ENCODE results near the gene STXBP3. TPM values are rescaled to one million over a fixed set of nuclear protein-coding genes. Genes with fewer than 3 reads are reported as not detected.
A peak's percentile ranks its signal among the peaks of the same experiment; 100 is the strongest.

Gene STXBP3
- total RNA-seq, 4 donors from 2014 or later: 55.8 to 154 (median 79.9) TPM

- TF ChIP-seq CTCF (IDR thresholded peaks at IDR 0.05) (no peak), POLR2A (IDR thresholded peaks at IDR 0.05) (no peak), POLR2AphosphoS5 (IDR thresholded peaks at IDR 0.05) (no peak), EP300 (IDR thresholded peaks at IDR 0.05) (no peak)
- Histone ChIP-seq H3K27me3 (no peaks in the 10 kb centered on the region), H3K4me3 (no peak overlapping the region), H3K27ac (peak overlapping the region in 2 of 4 donors; percentile 25 to 39), H3K4me1 (peaks cover 14 to 33% (median 15%) of the 10 kb centered on the region in 3 donors), H3K9me3 (peaks cover 0 to 1% (median 0%) of the 10 kb centered on the region in 3 donors), H3K36me3 (peaks cover 0 to 6% of the 10 kb centered on the region in 2 donors)
- ATAC-seq: no peak
- 63 to 74% methylated on average over 5 of the region's 5 CpGs for WGBS, 2 donors (ENCODE audit: low coverage in 1 of 2)
Observed at GRCh38 chr1:108819878-108820277, 73.4 kb downstream of the STXBP3 start.

GRCh38 chr1:108823632-108824031 is 77.2 kb downstream of the STXBP3 start:
- ATAC-seq: no peak
- Histone ChIP-seq H3K36me3 (peaks cover 0 to 6% of the 10 kb centered on the region in 2 donors), H3K4me1 (peaks cover 0 to 26% (median 4%) of the 10 kb centered on the region in 3 donors), H3K4me3 (no peak overlapping the region), H3K9me3 (peaks cover 0 to 4% (median 0%) of the 10 kb centered on the region in 3 donors), H3K27ac (peak overlapping the region in 1 of 4 donors; percentile 10), H3K27me3 (no peaks in the 10 kb centered on the region)
- WGBS, 2 donors (ENCODE audit: low coverage in 1 of 2): 46 to 86% methylated on average over 1 to 3 of the region's 3 CpGs
- TF ChIP-seq POLR2A (IDR thresholded peaks at IDR 0.05) (no peak), EP300 (IDR thresholded peaks at IDR 0.05) (no peak), POLR2AphosphoS5 (IDR thresholded peaks at IDR 0.05) (no peak)

- ATAC-seq: no peak
- Histone ChIP-seq H3K36me3 (peaks cover 0 to 6% of the 10 kb centered on the region in 2 donors), H3K4me3 (no peak overlapping the region), H3K27me3 (no peaks in the 10 kb centered on the region), H3K9me3 (peaks cover 0 to 4% (median 0%) of the 10 kb centered on the region in 3 donors), H3K4me1 (peaks cover 0 to 30% (median 4%) of the 10 kb centered on the region in 3 donors), H3K27ac (peak overlapping the region in 1 of 4 donors; percentile 10)
- 56 to 95% methylated on average over 3 of the region's 3 CpGs for WGBS, 2 donors (ENCODE audit: low coverage in 1 of 2)
- no peak for TF ChIP-seq CTCF (IDR thresholded peaks at IDR 0.05)
- TF ChIP-seq POLR2A (IDR thresholded peaks at IDR 0.05): no peak
- TF ChIP-seq EP300 (IDR thresholded peaks at IDR 0.05): no peak
- no peak for TF ChIP-seq POLR2AphosphoS5 (IDR thresholded peaks at IDR 0.05)
Observed at GRCh38 chr1:108824051-108824450, 77.6 kb downstream of the STXBP3 start.

GRCh38 chr1:108826081-108826635 is 79.7 kb downstream of the STXBP3 start:
- H3K9me3 ChIP-seq: peaks cover 0 to 4% (median 0%) of the 10 kb centered on the region in 3 donors
- WGBS, 2 donors (ENCODE audit: low coverage in 1 of 2): 60 to 67% methylated on average over 2 to 3 of the region's 3 CpGs
- no peaks in the 10 kb centered on the region for H3K27me3 ChIP-seq
- no peak for ATAC-seq
- H3K4me3 ChIP-seq: no peak overlapping the region
- no peak for TF ChIP-seq EP300 (IDR thresholded peaks at IDR 0.05)
- TF ChIP-seq CTCF (IDR thresholded peaks at IDR 0.05): no peak
- no peak for TF ChIP-seq POLR2A (IDR thresholded peaks at IDR 0.05)
- TF ChIP-seq POLR2AphosphoS5 (IDR thresholded peaks at IDR 0.05): no peak
- H3K27ac ChIP-seq: peak overlapping the region in 1 of 4 donors; percentile 40
- H3K4me1 ChIP-seq: peaks cover 6 to 51% (median 12%) of the 10 kb centered on the region in 3 donors
- peaks cover 0 to 6% of the 10 kb centered on the region in 2 donors for H3K36me3 ChIP-seq

DNA sequence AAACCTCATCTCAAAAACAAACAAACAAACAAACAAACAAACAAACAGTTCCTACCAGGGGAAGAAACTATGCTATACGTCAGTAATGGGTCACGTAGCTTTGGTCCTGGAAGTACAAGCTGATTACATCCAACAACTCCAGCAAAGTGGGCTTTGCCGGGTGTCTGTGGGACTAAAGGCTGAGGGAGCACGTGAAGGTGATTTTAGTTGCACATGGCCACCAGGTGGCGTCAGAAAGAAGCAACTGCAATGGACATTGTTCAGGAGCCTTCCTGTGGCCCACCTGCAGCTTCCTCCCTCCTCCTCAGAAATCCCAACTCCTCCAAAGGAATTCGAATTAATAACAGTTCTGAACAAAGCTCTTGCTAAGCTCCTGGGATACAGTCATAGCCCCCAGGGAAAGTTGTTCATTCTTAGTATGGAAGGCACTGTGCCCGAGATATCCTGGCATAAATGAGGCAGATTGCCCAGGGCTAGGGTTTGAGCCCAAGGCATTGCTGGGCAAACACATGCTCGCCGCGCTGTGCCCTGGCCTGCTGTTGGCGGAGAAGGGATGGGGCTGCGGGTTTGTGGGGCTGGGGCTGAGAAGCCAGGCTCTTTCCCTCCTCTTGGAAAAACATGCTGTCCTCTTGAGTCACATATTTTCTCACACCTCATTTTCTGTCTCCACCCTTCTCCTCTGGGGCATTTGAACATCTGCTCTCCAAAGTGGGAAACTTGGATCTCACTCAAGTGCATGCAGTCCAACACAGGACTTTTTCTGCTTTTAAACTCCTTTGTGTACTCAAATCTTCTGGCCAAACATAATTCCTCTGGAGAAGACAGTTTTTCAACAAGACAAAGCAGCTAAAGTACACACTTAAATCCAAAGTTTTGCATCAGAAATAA is 81.8 kb downstream of the STXBP3 start:
- Histone ChIP-seq H3K4me3 (peak overlapping the region in 1 of 2 donors; percentile 24), H3K4me1 (peaks cover 10 to 68% (median 20%) of the 10 kb centered on the region in 3 donors), H3K9me3 (peaks cover 0 to 4% (median 0%) of the 10 kb centered on the region in 3 donors), H3K27ac (peak overlapping the region; percentile 88 to 95 (median 90)), H3K27me3 (no peaks in the 10 kb centered on the region), H3K36me3 (no peaks in the 10 kb centered on the region)
- ATAC-seq: peak; percentile 86
- 11 to 16% methylated on average over 6 to 11 of the region's 12 CpGs for WGBS, 2 donors (ENCODE audit: low coverage in 1 of 2)
- TF ChIP-seq EP300 (IDR thresholded peaks at IDR 0.05): no peak
- TF ChIP-seq CTCF (IDR thresholded peaks at IDR 0.05): peak; percentile 69 to 92 (median 90)
- peak; percentile 93 for TF ChIP-seq POLR2AphosphoS5 (IDR thresholded peaks at IDR 0.05)
- no peak for TF ChIP-seq POLR2A (IDR thresholded peaks at IDR 0.05)

All from gastroesophageal sphincter (tissue), 4 donors.